GM08714 (cell line): Measurements from ENCODE around the gene AP1S3.

Experiments
- H3K4me3 ChIP-seq: fragments of 200-500 bp; sonication (Bioruptor generic); 2 replicates; pipeline ENCODE4 v1.5.1; 2014; ENCODE audit warnings: mild to moderate bottlenecking, low read length, inconsistent platforms
- ZNF274 ChIP-seq: IDR thresholded peaks from 2 replicates; pipeline ENCODE4 v1.6.1; 2012; ENCODE audit warnings: mild to moderate bottlenecking, low read depth, low read length

Gene AP1S3

DNA sequence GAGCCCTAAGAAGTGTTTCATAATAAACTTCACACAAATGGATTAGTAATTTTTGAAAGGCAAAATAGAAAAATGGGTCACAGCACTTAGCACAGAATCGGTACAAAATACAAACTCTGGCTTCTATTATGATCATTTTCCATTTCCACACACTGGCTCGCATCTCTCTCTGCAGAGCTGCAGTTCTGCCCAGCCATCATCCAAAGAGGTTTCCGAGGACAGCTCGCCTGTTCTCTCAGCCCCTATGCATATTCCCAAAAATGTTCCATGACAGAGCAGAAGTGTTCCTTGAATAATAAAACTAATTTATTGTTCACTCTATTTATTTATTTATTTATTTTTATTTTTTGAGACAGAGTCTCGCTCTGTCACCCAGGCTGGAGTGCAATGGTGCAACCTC is 115.6 kb downstream of the AP1S3 start:
- H3K4me3 ChIP-seq: no peak overlapping the region
- TF ChIP-seq ZNF274: no peak

DNA sequence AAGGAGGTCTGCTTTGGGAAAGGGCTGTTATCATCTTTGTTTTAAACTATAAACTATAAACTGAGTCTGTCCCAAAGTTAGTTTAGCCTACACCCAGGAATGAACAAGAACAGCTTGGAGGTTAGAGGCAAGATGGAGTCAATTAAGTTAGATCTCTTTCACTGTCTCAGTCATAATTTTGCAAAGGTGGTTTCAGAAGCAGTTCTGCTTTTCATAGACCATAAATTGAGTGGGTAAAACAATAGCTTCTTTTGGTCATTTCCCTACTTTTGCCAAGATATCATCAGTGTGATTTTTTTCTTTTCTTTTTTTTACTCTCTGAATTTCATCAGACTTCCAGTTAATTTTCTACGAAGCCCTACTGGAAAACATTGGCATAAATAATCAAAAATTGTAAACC is 117.0 kb downstream of the AP1S3 start:
- no peak for TF ChIP-seq ZNF274
- no peak overlapping the region for H3K4me3 ChIP-seq

DNA sequence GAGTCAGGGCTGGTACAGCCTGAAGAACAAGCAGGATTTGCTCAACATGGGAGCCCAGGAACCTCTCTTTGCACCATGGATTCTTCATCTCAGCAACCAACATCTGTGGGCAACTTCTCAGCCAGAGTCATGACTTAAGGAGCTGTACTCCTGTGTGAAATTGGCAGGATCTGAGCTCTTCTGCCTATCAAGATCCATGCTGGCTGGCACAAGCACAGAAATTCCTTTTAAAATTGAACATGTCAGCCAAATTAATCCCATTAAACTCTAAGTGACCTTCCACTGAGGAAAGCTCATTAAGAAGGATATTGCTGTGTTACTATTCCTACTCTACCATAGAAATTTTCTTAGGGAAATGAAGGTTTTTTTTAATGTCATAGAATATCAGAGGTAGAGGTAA is 124.7 kb downstream of the AP1S3 start:
- no peak for TF ChIP-seq ZNF274
- H3K4me3 ChIP-seq: no peak overlapping the region

DNA sequence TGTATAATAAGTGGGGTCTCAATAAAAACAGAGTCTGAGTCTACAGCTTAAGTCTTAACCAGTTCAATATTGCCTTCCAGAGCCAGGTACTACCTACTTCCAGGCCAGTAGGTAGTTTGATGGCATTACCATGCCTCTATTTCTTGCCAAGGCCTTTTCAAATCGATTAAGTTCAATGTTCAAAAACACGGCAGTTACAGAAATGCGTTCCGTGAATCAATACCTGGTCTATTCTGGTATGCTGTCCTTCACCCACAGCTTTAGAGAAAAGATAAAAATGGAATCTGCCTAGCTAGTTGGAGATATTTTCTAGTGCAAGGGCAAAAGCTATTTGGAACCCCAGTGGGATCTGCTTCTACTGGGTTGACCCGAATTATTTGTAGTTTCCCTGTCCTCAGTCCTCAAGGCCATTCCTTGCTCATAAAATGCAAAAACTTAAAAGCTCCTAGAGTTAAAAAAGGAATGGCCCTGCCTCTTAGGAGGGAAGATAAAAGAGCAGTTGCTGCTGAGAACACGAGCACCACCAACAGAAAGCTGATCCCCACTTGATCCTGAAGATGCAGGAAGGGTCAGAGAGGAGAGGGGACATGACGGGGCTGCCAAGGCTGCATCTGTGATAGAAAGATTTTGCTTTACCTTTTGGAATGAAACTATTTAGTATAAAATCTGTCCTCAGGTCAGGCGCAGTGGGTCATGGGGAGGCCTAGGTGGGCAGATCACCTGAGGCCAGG is 125.6 kb downstream of the AP1S3 start:
- no peak for TF ChIP-seq ZNF274
- no peak overlapping the region for H3K4me3 ChIP-seq
